Neuronal stem cell (in vitro differentiated cells): ENCODE measurements around the gene ZFP64.
A peak's percentile ranks its signal among the peaks of the same experiment; 100 is the strongest.

ENCODE experiments used
- DNase-seq: peaks from one replicate; pipeline ENCODE4 v3.0.0-alpha.2; 2013; ENCODE audit warnings: low spot score
- H2AFZ ChIP-seq: one replicate; pipeline ENCODE4 v1.6.1; 2013; ENCODE audit warnings: mild to moderate bottlenecking, low read length, inconsistent platforms
- H2AK5ac ChIP-seq: 2 replicates; pipeline ENCODE4 v1.6.1; 2013; ENCODE audit warnings: low read depth, mild to moderate bottlenecking, inconsistent platforms, low read length, moderate library complexity, mixed read lengths
- H2BK120ac ChIP-seq: 2 replicates; pipeline ENCODE4 v1.6.1; 2013; ENCODE audit warnings: low read depth, mild to moderate bottlenecking, inconsistent platforms, low read length, moderate library complexity, mixed read lengths
- H2BK12ac ChIP-seq: one replicate; pipeline ENCODE4 v1.6.1; 2013; ENCODE audit warnings: low read length, inconsistent platforms
- H2BK15ac ChIP-seq: 2 replicates; pipeline ENCODE4 v1.6.1; 2013; ENCODE audit warnings: mild to moderate bottlenecking, low read length, inconsistent platforms, mixed read lengths
- H2BK5ac ChIP-seq: one replicate; pipeline ENCODE4 v1.6.1; 2013; ENCODE audit warnings: inconsistent platforms, mild to moderate bottlenecking, low read length, moderate library complexity
- H3K14ac ChIP-seq: one replicate; pipeline ENCODE4 v1.6.1; 2013; ENCODE audit warnings: low read length, inconsistent platforms
- H3K18ac ChIP-seq: 2 replicates; pipeline ENCODE4 v1.6.1; 2013; ENCODE audit warnings: low read length, inconsistent platforms
- H3K23ac ChIP-seq: 2 replicates; pipeline ENCODE4 v1.6.1; 2013; ENCODE audit warnings: low read depth, mild to moderate bottlenecking, mixed read lengths, low read length, inconsistent platforms; ENCODE audit not compliant: poor library complexity
- H3K27ac ChIP-seq: replicated peaks from 3 replicates; pipeline ENCODE4 v1.5.1; 2013; ENCODE audit warnings: low read length, inconsistent platforms
- H3K27me3 ChIP-seq, 3 experiments: 2 replicates each; pipeline ENCODE4 v1.6.1; 2013; ENCODE audit warnings: low read length in 3 of 3, mild to moderate bottlenecking in 2 of 3, inconsistent platforms in 1 of 3, low read depth in 1 of 3, mixed read lengths in 1 of 3, moderate library complexity in 1 of 3; ENCODE audit not compliant: control insufficient read depth in 3 of 3, insufficient read depth in 3 of 3
- H3K36me3 ChIP-seq, 2 donors: replicated peaks in 1 of 2; 2 replicates each; pipeline ENCODE4 v1.6.1; 2013; ENCODE audit warnings: low read length in 2 of 2; ENCODE audit not compliant: control insufficient read depth in 2 of 2, insufficient read depth in 2 of 2
- H3K4ac ChIP-seq: 2 replicates; pipeline ENCODE4 v1.6.1; 2013; ENCODE audit warnings: inconsistent platforms, mild to moderate bottlenecking, low read length, moderate library complexity
- H3K4me1 ChIP-seq, 2 donors: 1 replicate in 1 of 2; 2 replicates in 1 of 2; pipeline ENCODE4 v1.6.1; 2013; ENCODE audit warnings: low read length in 2 of 2, low read depth in 1 of 2; ENCODE audit not compliant: control insufficient read depth in 2 of 2, insufficient read depth in 1 of 2
- H3K4me2 ChIP-seq: one replicate; pipeline ENCODE4 v1.6.1; 2013; ENCODE audit warnings: mild to moderate bottlenecking, low read length, inconsistent platforms; ENCODE audit not compliant: insufficient read depth, poor library complexity, severe bottlenecking
- H3K4me3 ChIP-seq, 2 donors: 2 replicates each; pipeline ENCODE4 v1.5.1; 2013; ENCODE audit warnings: low read length in 2 of 2, mild to moderate bottlenecking in 2 of 2, inconsistent platforms in 1 of 2, moderate library complexity in 1 of 2
- H3K79me1 ChIP-seq: one replicate; pipeline ENCODE4 v1.6.1; 2013; ENCODE audit warnings: low read depth, mild to moderate bottlenecking, inconsistent platforms, low read length, moderate library complexity
- H3K9ac ChIP-seq: one replicate; pipeline ENCODE4 v1.6.1; 2013; ENCODE audit warnings: mild to moderate bottlenecking, low read depth, low read length, inconsistent platforms; ENCODE audit not compliant: poor library complexity
- H3K9me3 ChIP-seq, 2 donors: replicated peaks in 1 of 2; 2 replicates each; pipeline versions ENCODE3 to v1.6.1; 2013; ENCODE audit warnings: low read length in 2 of 2, mild to moderate bottlenecking in 2 of 2, inconsistent platforms in 1 of 2, low read depth in 1 of 2, mixed read lengths in 1 of 2, moderate library complexity in 1 of 2; ENCODE audit not compliant: control insufficient read depth in 2 of 2, insufficient read depth in 1 of 2
- H4K8ac ChIP-seq: one replicate; pipeline ENCODE4 v1.6.1; 2013; ENCODE audit warnings: low read depth, mild to moderate bottlenecking, inconsistent platforms, low read length, moderate library complexity
- H4K91ac ChIP-seq: one replicate; pipeline ENCODE4 v1.6.1; 2013; ENCODE audit warnings: low read length, low read depth, mild to moderate bottlenecking, inconsistent platforms; ENCODE audit not compliant: poor library complexity
- WGBS, 2 donors: extraction: QIAGEN DNeasy Blood & Tissue Kit; methylation state at CpG; one replicate each; pipeline ENCODE4 v1.1.7; 2013; ENCODE audit warnings: missing lambda C conversion rate in 2 of 2, mixed read lengths in 1 of 2; ENCODE audit not compliant: insufficient read length in 2 of 2, insufficient replicate concordance in 1 of 2; ENCODE audit errors: extremely low coverage in 2 of 2; 5-methylcytosine and 5-hydroxymethylcytosine counted together

Gene ZFP64

DNA sequence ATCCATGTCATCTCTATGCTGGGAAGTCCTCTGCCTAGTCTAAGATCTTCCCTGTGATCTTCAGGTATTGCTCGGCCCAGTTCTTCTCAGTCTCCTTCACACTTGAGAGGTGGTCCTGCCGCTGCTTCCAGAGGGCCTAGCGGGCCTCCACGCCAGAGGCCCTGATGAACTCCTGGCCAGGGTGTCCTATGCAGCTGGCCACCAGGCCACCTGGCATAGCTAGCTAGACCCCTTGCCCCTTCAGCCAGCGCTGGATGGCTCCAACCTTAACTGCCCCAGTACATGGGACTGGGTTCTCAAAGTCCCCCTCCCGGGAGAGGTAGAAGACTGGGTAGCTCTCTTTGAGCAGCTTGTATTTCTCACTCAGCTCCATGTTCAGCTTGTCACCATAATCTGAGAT lies 81.1 kb downstream of the ZFP64 start:
- Histone ChIP-seq H3K23ac (no peak overlapping the region), H3K79me1 (no peaks in the 10 kb centered on the region), H2BK12ac (no peak overlapping the region), H2AFZ (no peak overlapping the region), H3K4ac (no peak overlapping the region), H3K14ac (peak overlapping the region; percentile 0), H3K27me3 (peaks cover 0 to 11% (median 2%) of the 10 kb centered on the region in 3 experiments), H3K9ac (no peak overlapping the region), H3K27ac (no peak overlapping the region), H3K9me3 (no peaks in the 10 kb centered on the region), H2AK5ac (no peak overlapping the region), H2BK120ac (no peak overlapping the region), H3K4me2 (no peak overlapping the region), H4K8ac (no peak overlapping the region), H3K4me1 (peaks cover 0 to 2% of the 10 kb centered on the region in 2 donors), H2BK5ac (no peak overlapping the region), H2BK15ac (no peak overlapping the region), H3K18ac (no peak overlapping the region), H3K36me3 (no peaks in the 10 kb centered on the region), H4K91ac (no peak overlapping the region), H3K4me3 (no peak overlapping the region)
- WGBS, 2 donors: no CpG with 5 or more reads among the region's 6 CpGs
- DNase-seq: no peak

DNA sequence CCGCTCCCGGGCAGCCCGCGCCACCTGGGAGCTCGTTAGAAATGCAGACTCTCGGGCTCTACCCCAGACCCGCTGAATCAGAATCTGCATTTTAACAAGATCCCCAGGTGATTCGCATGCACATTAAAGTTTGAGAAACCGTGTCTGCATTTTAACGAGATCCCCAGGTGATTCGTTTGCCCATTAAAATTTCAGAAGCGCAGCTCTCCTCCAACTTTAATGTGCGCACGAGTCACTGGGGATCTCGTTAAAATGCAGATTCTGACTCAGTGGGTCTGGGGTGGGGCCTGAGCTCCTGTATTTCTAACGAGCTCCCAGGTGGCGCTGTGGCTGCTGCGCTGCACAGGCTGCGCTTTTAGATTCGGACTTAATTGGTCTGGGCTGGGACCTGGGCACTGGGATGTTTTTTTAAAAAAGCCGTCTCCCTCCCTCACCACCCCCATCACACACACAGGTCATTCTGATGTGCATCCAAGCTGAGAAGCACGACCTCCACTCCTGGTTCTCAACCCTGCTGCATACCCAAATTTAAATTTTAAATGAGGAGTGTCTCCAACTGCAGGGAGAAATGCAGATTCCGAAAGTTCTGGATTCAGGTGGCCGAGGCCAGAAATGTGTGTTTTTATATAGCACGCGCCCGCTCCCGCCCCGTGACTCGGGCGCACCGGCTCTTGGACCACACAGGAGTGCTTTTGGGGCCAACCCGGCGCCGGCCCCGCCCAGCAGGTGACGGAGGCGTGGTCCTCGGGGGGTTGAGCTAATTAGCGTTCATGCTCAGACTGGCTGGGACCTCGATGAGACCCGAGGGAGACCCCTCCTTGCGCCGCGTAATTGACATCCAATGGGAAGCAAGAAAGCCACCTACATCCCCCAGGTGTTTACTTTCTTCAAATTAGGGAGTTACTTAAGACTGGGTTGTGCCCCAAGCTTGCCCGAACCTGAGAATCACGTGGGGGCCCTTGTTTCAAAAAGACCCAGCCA lies 85.8 kb downstream of the ZFP64 start:
- Histone ChIP-seq H3K27ac (no peak overlapping the region), H2AFZ (peak overlapping the region; percentile 94), H3K23ac (no peak overlapping the region), H3K4ac (no peak overlapping the region), H2BK5ac (peak overlapping the region; percentile 3), H2BK15ac (peak overlapping the region; percentile 61), H3K18ac (peak overlapping the region; percentile 83), H3K4me3 (peak overlapping the region; percentile 62 to 75), H3K4me2 (peak overlapping the region; percentile 97), H2AK5ac (peak overlapping the region; percentile 57), H3K9ac (no peak overlapping the region), H3K36me3 (no peaks in the 10 kb centered on the region), H3K4me1 (peaks cover 4 to 12% of the 10 kb centered on the region in 2 donors), H3K14ac (no peak overlapping the region), H3K9me3 (no peaks in the 10 kb centered on the region), H3K27me3 (peaks cover 0 to 38% (median 7%) of the 10 kb centered on the region in 3 experiments), H2BK12ac (no peak overlapping the region), H3K79me1 (no peaks in the 10 kb centered on the region), H2BK120ac (no peak overlapping the region), H4K8ac (peak overlapping the region; percentile 9), H4K91ac (no peak overlapping the region)
- WGBS, 2 donors: no CpG with 5 or more reads among the region's 47 CpGs
- peak; percentile 54 for DNase-seq

DNA sequence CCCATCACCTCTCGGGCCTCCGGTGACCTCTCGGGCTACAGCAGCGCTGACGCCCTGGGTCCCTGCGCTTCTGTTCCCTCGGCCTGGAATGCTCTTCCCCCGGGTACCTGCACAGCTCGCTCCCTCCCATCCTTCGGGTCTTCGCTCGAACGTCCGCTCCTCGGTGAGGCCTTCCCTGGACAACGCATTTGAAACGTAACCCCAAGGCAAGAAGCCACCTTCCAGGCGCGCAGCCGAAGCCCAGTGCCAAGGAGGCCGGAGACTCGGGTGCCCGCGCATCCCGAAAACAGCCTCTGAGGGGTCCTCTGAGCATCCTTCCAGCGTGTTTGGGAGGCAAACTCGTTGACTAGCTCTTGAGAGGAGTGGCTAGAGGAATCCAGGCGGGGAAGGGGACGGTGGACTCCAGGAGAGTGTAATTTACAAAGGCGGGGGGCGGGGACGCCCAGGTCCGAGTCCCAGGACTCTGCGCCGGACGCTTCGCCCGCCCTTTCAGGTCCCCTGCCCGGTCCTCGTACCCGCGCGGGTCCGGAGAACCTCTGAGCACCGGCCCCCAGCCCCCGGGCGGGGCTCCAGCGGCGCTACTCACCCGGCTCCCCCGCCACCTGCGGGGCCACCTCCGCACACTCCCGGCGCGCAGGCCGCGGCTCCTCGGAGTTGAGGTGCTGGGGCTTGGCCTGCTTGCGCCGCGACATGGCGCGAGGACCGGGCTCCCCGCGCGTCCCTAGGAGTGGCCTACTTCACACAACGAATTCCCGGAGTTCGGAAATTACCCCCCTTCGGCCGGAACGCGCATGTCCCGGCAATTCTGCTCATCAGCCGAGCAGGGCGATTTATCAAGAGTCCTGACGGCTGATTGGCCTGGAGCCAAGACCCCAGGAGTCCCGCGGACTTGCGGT lies 86.8 kb downstream of the ZFP64 start:
- no CpG with 5 or more reads among the region's 82 CpGs for WGBS, 2 donors
- peak overlapping the region; percentile 9 for H4K8ac ChIP-seq

More for the DNA sequence above, 86.8 kb downstream of the ZFP64 start:
- no peak overlapping the region for H3K4ac ChIP-seq
- no peaks in the 10 kb centered on the region for H3K9me3 ChIP-seq
- peak overlapping the region; percentile 3 for H2BK5ac ChIP-seq
- no peak overlapping the region for H2BK120ac ChIP-seq
- peaks cover 4 to 12% of the 10 kb centered on the region in 2 donors for H3K4me1 ChIP-seq
- H3K18ac ChIP-seq: peak overlapping the region; percentile 83
- H2BK12ac ChIP-seq: peak overlapping the region; percentile 67
- DNase-seq: peak; percentile 46
- no peaks in the 10 kb centered on the region for H3K79me1 ChIP-seq
- no peak overlapping the region for H4K91ac ChIP-seq
- peak overlapping the region; percentile 62 to 75 for H3K4me3 ChIP-seq
- H3K27me3 ChIP-seq: peaks cover 0 to 38% (median 7%) of the 10 kb centered on the region in 3 experiments
- no peak overlapping the region for H3K14ac ChIP-seq
- peak overlapping the region; percentile 94 for H2AFZ ChIP-seq
- H3K36me3 ChIP-seq: no peaks in the 10 kb centered on the region
- H2BK15ac ChIP-seq: peak overlapping the region; percentile 61
- H2AK5ac ChIP-seq: peak overlapping the region; percentile 57
- no peak overlapping the region for H3K23ac ChIP-seq
- peak overlapping the region; percentile 97 for H3K4me2 ChIP-seq
- H3K9ac ChIP-seq: peak overlapping the region; percentile 80
- H3K27ac ChIP-seq: no peak overlapping the region
